ENCODE measurements around the gene P2RY6. TPM values are rescaled to one million over a fixed set of nuclear protein-coding genes. Genes with fewer than 3 reads are reported as not detected.

The P2RY6 gene
- total RNA-seq, 2 donors from 2014 or later = 7.7 to 13.4 TPM

DNA sequence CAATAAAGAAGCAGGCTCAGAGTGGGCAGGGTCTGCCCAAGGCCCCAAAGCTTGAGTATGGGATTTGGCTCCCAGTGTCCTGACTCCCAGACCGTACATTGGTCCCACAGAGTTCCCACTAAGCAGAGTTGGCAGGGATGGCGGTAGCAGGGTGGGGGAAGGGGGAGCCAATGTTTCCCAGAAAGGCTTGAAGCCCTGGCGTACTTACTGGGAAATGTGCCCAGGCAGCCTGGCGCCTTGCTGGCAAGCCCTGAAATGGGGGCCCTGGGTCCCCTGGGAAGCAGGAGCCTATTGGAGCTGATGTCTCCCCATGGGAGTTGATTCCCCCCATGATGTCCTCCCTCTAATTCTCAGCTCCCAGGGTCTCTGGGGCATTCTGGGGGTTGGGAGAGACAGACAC, 45.2 kb downstream of the P2RY6 start:
- Histone ChIP-seq H3K27ac (peak overlapping the region; percentile 98 to 100), H3K4me1 (ENCODE audit: control insufficient read depth in 1 of 2, low read depth in 2 of 2) (peaks cover 76 to 95% of the 10 kb centered on the region in 2 donors), H3K36me3 (no peaks in the 10 kb centered on the region), H3K4me3 (peak overlapping the region; percentile 17), H3K27me3 (replicated peaks; ENCODE audit: insufficient read depth) (no peaks in the 10 kb centered on the region), H3K9me3 (no peaks in the 10 kb centered on the region)
- DNase-seq (ENCODE audit: low spot score) (peak; percentile 76), ATAC-seq (ENCODE audit: insufficient number of reproducible peaks, low FRiP score, low read depth) (peak; percentile 49)
- TF ChIP-seq, protein P1, sequence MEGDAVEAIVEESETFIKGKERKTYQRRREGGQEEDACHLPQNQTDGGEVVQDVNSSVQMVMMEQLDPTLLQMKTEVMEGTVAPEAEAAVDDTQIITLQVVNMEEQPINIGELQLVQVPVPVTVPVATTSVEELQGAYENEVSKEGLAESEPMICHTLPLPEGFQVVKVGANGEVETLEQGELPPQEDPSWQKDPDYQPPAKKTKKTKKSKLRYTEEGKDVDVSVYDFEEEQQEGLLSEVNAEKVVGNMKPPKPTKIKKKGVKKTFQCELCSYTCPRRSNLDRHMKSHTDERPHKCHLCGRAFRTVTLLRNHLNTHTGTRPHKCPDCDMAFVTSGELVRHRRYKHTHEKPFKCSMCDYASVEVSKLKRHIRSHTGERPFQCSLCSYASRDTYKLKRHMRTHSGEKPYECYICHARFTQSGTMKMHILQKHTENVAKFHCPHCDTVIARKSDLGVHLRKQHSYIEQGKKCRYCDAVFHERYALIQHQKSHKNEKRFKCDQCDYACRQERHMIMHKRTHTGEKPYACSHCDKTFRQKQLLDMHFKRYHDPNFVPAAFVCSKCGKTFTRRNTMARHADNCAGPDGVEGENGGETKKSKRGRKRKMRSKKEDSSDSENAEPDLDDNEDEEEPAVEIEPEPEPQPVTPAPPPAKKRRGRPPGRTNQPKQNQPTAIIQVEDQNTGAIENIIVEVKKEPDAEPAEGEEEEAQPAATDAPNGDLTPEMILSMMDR (IDR thresholded peaks at IDR 0.05) = no peak

DNA sequence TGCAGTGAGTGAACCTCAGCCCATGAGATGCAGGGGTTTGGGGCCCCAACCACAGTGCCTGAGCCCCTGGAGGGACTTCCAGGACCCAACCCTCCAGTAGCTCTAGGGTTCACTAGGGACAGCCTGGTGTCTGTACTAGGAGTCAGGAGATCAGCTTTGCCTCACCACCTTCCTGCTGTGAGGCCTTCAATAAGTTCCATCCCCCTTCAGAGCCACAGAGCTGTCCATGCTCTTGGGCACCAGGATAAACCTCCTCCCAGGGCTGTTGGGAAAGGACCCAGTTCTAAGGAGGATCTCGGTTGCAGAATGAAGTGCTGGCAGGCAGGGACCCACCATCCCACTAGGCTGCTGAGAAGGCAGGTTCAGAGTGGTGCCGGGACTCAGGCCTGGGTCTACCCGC, 45.7 kb downstream of the P2RY6 start:
- ATAC-seq (ENCODE audit: insufficient number of reproducible peaks, low FRiP score, low read depth) = no peak
- no peaks in the 10 kb centered on the region for H3K36me3 ChIP-seq
- H3K27ac ChIP-seq = peak overlapping the region; percentile 98 to 100
- H3K4me1 ChIP-seq (ENCODE audit: control insufficient read depth in 1 of 2, low read depth in 2 of 2) = peaks cover 80 to 99% of the 10 kb centered on the region in 2 donors
- H3K4me3 ChIP-seq = peak overlapping the region; percentile 17
- no peak for DNase-seq (ENCODE audit: low spot score)
- no peaks in the 10 kb centered on the region for H3K27me3 ChIP-seq (replicated peaks; ENCODE audit: insufficient read depth)
- H3K9me3 ChIP-seq = no peaks in the 10 kb centered on the region
- TF ChIP-seq, protein P1 (IDR thresholded peaks at IDR 0.05) = no peak

DNA sequence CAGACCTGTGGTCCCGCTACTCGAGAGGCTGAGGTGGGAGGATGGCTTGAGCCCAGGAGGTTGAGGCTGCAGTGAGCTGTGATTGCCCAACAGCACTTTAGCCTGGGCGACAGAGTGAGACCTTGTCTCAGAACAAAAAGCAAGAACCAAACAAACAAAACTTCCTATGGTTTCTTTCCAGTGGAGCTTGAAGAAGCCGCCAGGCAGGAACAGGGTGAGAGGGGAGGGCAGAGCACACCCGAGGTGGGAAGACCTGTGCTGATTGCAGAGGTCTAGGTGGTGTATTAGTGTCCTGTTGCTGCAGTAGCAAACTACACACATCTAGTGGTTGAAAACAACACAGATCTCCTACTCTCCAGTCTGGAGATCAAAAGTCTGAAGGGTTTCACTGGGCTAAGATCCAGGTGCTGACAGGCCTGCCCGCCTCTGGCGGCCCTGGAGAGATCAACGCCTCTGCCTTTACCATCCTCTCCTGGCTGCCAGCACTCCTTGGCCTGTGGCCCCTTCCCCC, 46.4 kb downstream of the P2RY6 start:
- peaks cover 82 to 99% of the 10 kb centered on the region in 2 donors for H3K4me1 ChIP-seq (ENCODE audit: control insufficient read depth in 1 of 2, low read depth in 2 of 2)
- DNase-seq (ENCODE audit: low spot score) = no peak

DNA sequence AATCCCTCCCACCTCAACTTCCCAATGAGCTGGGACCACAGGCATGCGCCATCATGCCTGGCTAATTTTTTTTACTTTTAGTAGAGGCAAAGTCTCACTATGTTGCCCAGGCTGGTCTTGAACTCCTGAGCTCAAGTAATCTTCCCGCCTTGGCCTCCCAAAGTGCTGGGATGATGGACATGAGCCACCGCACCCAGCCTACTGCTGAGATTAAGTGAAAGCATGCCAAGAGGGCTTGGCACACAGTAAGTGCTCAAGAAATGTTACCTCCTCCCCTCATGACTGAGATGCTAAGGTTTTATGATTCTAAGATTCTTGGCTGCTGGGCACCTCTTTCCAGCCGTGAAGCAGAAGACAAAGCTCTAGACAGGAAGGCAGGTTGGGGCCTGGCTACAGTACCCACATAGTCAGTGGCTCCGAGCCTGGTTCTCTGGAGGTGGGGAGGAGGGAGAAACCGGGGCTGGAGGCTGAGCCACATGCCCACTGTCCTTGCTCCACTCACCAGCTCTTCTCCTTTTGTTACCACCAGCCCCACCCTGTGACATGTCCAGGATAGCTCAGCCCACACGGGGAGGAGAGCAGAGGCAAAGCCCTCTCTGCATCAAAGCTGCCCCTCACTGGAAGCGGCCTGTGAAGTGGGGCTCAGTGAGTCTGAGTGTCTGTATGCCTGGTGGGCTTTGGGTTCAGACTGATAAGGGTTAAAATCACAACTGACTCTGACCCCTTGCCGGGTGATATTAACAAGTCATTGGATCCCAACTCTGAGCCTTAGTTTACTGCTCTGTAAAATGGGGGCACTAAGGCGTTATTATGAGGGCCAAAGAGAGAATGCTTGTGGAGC, 48.8 kb downstream of the P2RY6 start:
- Histone ChIP-seq H3K27ac (peak overlapping the region; percentile 98 to 100), H3K4me3 (peak overlapping the region; percentile 47), H3K9me3 (no peaks in the 10 kb centered on the region), H3K4me1 (ENCODE audit: control insufficient read depth in 1 of 2, low read depth in 2 of 2) (peaks cover 85 to 99% of the 10 kb centered on the region in 2 donors), H3K36me3 (peaks cover 3% of the 10 kb centered on the region), H3K27me3 (replicated peaks; ENCODE audit: insufficient read depth) (no peaks in the 10 kb centered on the region)
- ATAC-seq (ENCODE audit: insufficient number of reproducible peaks, low FRiP score, low read depth) = no peak
- TF ChIP-seq, protein P1 (IDR thresholded peaks at IDR 0.05) = no peak
- DNase-seq (ENCODE audit: low spot score) = no peak

More for the DNA sequence above, 46.4 kb downstream of the P2RY6 start:
- TF ChIP-seq, protein P1 (IDR thresholded peaks at IDR 0.05) = no peak
- Histone ChIP-seq H3K27ac (peak overlapping the region; percentile 98 to 100), H3K4me3 (peak overlapping the region; percentile 17), H3K9me3 (no peaks in the 10 kb centered on the region), H3K36me3 (no peaks in the 10 kb centered on the region), H3K27me3 (replicated peaks; ENCODE audit: insufficient read depth) (no peaks in the 10 kb centered on the region)
- ATAC-seq (ENCODE audit: insufficient number of reproducible peaks, low FRiP score, low read depth) = no peak

DNA sequence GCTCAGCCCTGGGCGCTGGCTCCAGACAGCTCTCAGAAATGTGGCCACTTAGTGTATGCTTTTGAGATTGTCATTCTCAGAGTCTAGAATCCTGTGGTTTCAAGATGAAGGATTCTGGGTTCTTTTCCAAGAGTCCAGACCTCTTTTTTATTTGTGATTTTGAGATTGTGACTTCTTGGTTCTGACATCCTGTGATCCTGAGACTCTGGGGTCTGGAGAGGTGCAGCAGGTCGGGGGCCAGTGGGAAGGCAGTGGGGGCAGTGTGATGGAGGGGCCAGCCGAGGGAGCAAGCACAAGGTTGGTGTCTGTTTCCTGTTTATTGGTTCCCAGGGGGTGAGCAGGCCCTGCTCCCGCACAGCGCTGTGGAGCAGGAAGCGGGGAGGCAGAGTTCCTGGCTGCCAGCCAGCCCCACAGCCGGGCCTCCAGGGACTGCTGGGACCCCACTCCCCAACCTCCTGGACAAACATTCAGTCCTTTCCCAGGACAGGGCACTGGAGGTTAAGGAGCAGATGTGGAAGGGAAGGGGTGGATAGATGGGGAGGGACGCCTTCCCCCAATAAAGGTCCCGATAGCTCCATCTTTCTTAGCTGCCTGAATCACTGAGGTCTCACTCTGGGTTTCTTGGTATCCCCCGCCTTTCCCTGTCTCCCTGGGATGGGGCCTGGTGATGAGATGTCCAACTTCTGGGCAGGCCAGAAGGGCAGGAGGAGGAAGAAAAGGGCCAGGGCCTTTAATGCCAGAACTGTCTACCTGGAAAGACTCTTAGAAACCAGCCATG, 49.7 kb downstream of the P2RY6 start:
- ATAC-seq (ENCODE audit: insufficient number of reproducible peaks, low FRiP score, low read depth) (no peak), DNase-seq (ENCODE audit: low spot score) (no peak)
- peak overlapping the region; percentile 98 to 100 for H3K27ac ChIP-seq
- peaks cover 3% of the 10 kb centered on the region for H3K36me3 ChIP-seq
- TF ChIP-seq, protein P1 (IDR thresholded peaks at IDR 0.05) = no peak
- peak overlapping the region; percentile 47 for H3K4me3 ChIP-seq
- H3K4me1 ChIP-seq (ENCODE audit: control insufficient read depth in 1 of 2, low read depth in 2 of 2) = peaks cover 85 to 99% of the 10 kb centered on the region in 2 donors
- H3K27me3 ChIP-seq (replicated peaks; ENCODE audit: insufficient read depth) = no peaks in the 10 kb centered on the region
- H3K9me3 ChIP-seq = no peaks in the 10 kb centered on the region
